ENCODE data around the gene JMJD6.
"Not testable (repeated sequence)": the region's sequence is repeated elsewhere in the genome, so short reads cannot be mapped to it uniquely, and the experiment has no call there.

DNA sequence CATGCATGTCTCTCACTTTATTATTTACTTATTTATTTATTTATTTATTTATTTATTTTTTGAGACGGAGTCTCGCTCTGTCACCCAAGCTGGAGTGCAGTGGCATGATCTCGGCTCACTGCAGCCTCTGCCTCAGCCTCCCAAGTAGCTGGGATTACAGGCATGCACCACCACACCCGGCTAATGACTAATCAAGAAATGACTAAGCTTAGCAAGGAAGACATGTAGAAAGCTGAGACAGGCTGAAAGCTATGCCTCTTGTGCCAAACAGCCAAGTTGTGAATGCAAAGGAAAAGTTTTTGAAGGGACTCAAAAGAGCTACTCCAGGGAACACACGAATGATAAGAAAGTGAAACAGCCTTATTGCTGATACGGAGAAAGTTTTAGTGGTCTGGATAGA is 19.4 kb upstream of the JMJD6 start:
- TF ChIP-seq CTCF (conservative IDR thresholded peaks at IDR 0.05 in 1 of 2, IDR thresholded peaks at IDR 0.05 in 1 of 2; ENCODE audit: extremely low read depth in 1 of 2, insufficient read depth in 1 of 2, low read depth in 1 of 2, low read length in 2 of 2); EZH2 (IDR thresholded peaks at IDR 0.05; ENCODE audit: borderline replicate concordance, low read length): not testable (repeated sequence)
